K562 (cell line): ENCODE results near the gene DNAJB12. TPM values are rescaled to one million over a fixed set of nuclear protein-coding genes. Genes with fewer than 3 reads are reported as not detected.
A peak's percentile ranks its signal among the peaks of the same experiment; 100 is the strongest.

Experiments
- ATAC-seq: fragments of 200-7000 bp; cut with Tn5 transposase; 3 replicates; pipeline ENCODE4 v1.9.1; 2020; ENCODE audit warnings: moderate library complexity
- BruUV-seq: library from RNA; stranded (reverse); fragments of 400-500 nt; replicated peaks from 2 replicates; lab custom pipeline; 2021; lab: Mats Ljungman, UMichigan
- CTCF ChIA-PET: fragments of 300-600 bp; formaldehyde crosslinking; extraction: SDS; loops from one replicate; lab custom pipeline; 2021; ENCODE audit warnings: low intra/inter-chr PET ratio; lab: Yijun Ruan, JAX
- POLR2A ChIA-PET: fragments of 300-600, 350-650 bp; sonication (Branson Sonifier 250); formaldehyde crosslinking; extraction: SDS; loops from one replicate; lab custom pipeline; 2021; ENCODE audit warnings: antibody characterized with exemption, inconsistent platforms; lab: Yijun Ruan, JAX
- DNase-seq, 4 experiments: peaks; one replicate each; pipeline versions ENCODE4 v3.0.0 to v3.0.0-alpha.2; 2011 to 2018; ENCODE audit warnings: low spot score in 3 of 4, mixed read lengths in 3 of 4; ENCODE audit errors: extremely low read depth in 1 of 4
- FAIRE-seq: peaks from 2 replicates; lab custom pipeline; 2011; peaks lifted over from hg19 to GRCh38; lab: Jason Lieb, UNC
- H2AFZ ChIP-seq: 2 replicates; pipeline ENCODE4 v1.6.0; 2011; ENCODE audit warnings: low read depth, low read length, control low read depth, inconsistent platforms
- H3K27ac ChIP-seq: fragments of 200-600 bp; 3 replicates; pipeline ENCODE4 v1.8.0; 2011; ENCODE audit warnings: low read depth, mild to moderate bottlenecking, control low read depth, inconsistent platforms, low read length, moderate library complexity, mixed read lengths; ENCODE audit errors: extremely low read depth
- H3K27me3 ChIP-seq, 2 experiments: fragments of 300-600 bp in 1 of 2; 2 replicates in 1 of 2; 3 replicates in 1 of 2; pipeline versions ENCODE4 v1.6.0 to v1.8.0; 2011; ENCODE audit warnings: inconsistent platforms in 2 of 2, low read length in 2 of 2, mild to moderate bottlenecking in 1 of 2, mixed read lengths in 1 of 2, moderate library complexity in 1 of 2; ENCODE audit not compliant: control insufficient read depth in 2 of 2, insufficient read depth in 2 of 2
- H3K36me3 ChIP-seq: fragments of 300-600 bp; 3 replicates; pipeline ENCODE4 v1.8.0; 2011; ENCODE audit warnings: mild to moderate bottlenecking, low read length, inconsistent platforms; ENCODE audit not compliant: control insufficient read depth, insufficient read depth
- H3K4me1 ChIP-seq, 2 experiments: fragments of 200-600 bp in 1 of 2; replicated peaks in 1 of 2; 2 replicates in 1 of 2; 3 replicates in 1 of 2; pipeline versions ENCODE4 v1.5.1 to v1.8.0; 2011; ENCODE audit warnings: inconsistent platforms in 2 of 2, low read length in 2 of 2, mild to moderate bottlenecking in 1 of 2, mixed read lengths in 1 of 2, moderate library complexity in 1 of 2; ENCODE audit not compliant: control insufficient read depth in 2 of 2, insufficient read depth in 2 of 2
- H3K4me2 ChIP-seq: 2 replicates; pipeline ENCODE4 v1.6.1; 2011; ENCODE audit warnings: low read length, control low read depth, inconsistent platforms, mixed read lengths; ENCODE audit not compliant: insufficient read depth
- H3K4me3 ChIP-seq: fragments of 200-600 bp; sonication (generic), shearing (Covaris generic); 2 replicates; pipeline ENCODE4 v1.5.1; 2016; ENCODE audit warnings: control low read depth, inconsistent platforms
- H3K79me2 ChIP-seq: fragments of 200-600 bp; 3 replicates; pipeline ENCODE4 v1.8.0; 2011; ENCODE audit warnings: low read length, inconsistent platforms; ENCODE audit not compliant: control insufficient read depth, insufficient read depth
- H3K9ac ChIP-seq, 2 experiments: 2 replicates each; pipeline versions ENCODE4 v1.6.0 to v1.6.1; 2011; ENCODE audit warnings: low read depth in 2 of 2, low read length in 2 of 2, control low read depth in 1 of 2, inconsistent platforms in 1 of 2, mild to moderate bottlenecking in 1 of 2, mixed read lengths in 1 of 2; ENCODE audit not compliant: insufficient read depth in 1 of 2
- H3K9me1 ChIP-seq: one replicate; pipeline ENCODE4 v1.6.0; 2011; ENCODE audit warnings: inconsistent platforms, mild to moderate bottlenecking, low read length, moderate library complexity; ENCODE audit not compliant: control insufficient read depth, insufficient read depth
- H3K9me3 ChIP-seq: replicated peaks from 2 replicates; pipeline ENCODE4 v1.5.1; 2011; ENCODE audit warnings: low read depth, low read length, inconsistent platforms; ENCODE audit not compliant: control insufficient read depth, insufficient read depth
- H4K20me1 ChIP-seq: replicated peaks from 2 replicates; pipeline ENCODE4 v1.6.1; 2011; ENCODE audit warnings: low read length, inconsistent platforms, mixed read lengths; ENCODE audit not compliant: control insufficient read depth, insufficient read depth
- EGR1 ChIP-seq: fragments of 450-650 bp; conservative IDR thresholded peaks from 2 replicates; pipeline ENCODE4 v1.6.1; 2017; ENCODE audit warnings: mild to moderate bottlenecking
- FOXO4 ChIP-seq: fragments of 450-650 bp; formaldehyde crosslinking; IDR thresholded peaks from 2 replicates; pipeline ENCODE4 v1.4.0; 2020; ENCODE audit warnings: mild to moderate bottlenecking, moderate library complexity
- GABPA ChIP-seq: fragments of 200-800 bp; sonication (Bioruptor generic); conservative IDR thresholded peaks from 2 replicates; pipeline ENCODE4 v1.6.1; 2016; ENCODE audit warnings: low read depth, missing genetic modification characterization, missing compliant biosample characterization
- HDAC8 ChIP-seq: fragments of 450-650 bp; IDR thresholded peaks from 2 replicates; pipeline ENCODE4 v1.6.1; 2016; ENCODE audit warnings: mild to moderate bottlenecking, missing genetic modification characterization, moderate library complexity, missing compliant biosample characterization
- KDM5B ChIP-seq: fragments of 200-600 bp; sonication (generic); IDR thresholded peaks from 2 replicates; pipeline ENCODE4 v1.6.1; 2012; ENCODE audit warnings: low read depth, mild to moderate bottlenecking, moderate library complexity, low read length, control low read depth, inconsistent platforms; ENCODE audit not compliant: insufficient replicate concordance
- MLLT1 ChIP-seq, 2 experiments: fragments of 450-650 bp; IDR thresholded peaks; 2 replicates each; pipeline ENCODE4 v1.6.1; 2016
- NFRKB ChIP-seq: fragments of 450-650 bp; IDR thresholded peaks from 2 replicates; pipeline ENCODE4 v1.6.1; 2016; ENCODE audit warnings: low read depth
- POLR2G ChIP-seq: fragments of 200-400 bp; formaldehyde crosslinking; IDR thresholded peaks from 2 replicates; pipeline ENCODE4 v1.6.1; 2017; ENCODE audit warnings: low read depth, mild to moderate bottlenecking, antibody characterized with exemption, low read length, moderate library complexity
- ZNF592 ChIP-seq: fragments of 450-650 bp; IDR thresholded peaks from 2 replicates; pipeline ENCODE4 v1.6.1; 2017; ENCODE audit warnings: antibody characterized with exemption, mild to moderate bottlenecking
- ZNF79 ChIP-seq: fragments of 250-450 bp; sonication (Bioruptor Pico); IDR thresholded peaks from 2 replicates; pipeline ENCODE4 v1.4.0; 2020; ENCODE audit warnings: low read depth, mild to moderate bottlenecking, moderate library complexity
- WGBS: fragments of 100-300 bp; shearing (Covaris generic); methylation state at CpG from one replicate; pipeline ENCODE4 v1.1.6; 2016; ENCODE audit warnings: low coverage, mixed read lengths; ENCODE audit not compliant: insufficient coverage; ENCODE audit errors: missing lambda C conversion rate; 5-methylcytosine and 5-hydroxymethylcytosine counted together
- in situ Hi-C: fragments of 300-500 bp; cut with MboI; formaldehyde crosslinking; loops from 4 replicates; pipeline ENCODE4 v1.15.0; 2018; ENCODE audit warnings: inconsistent platforms, mixed read lengths
- intact Hi-C: fragments of 100-400 bp; cut with micrococcal nuclease; formaldehyde crosslinking; loops from 2 replicates; pipeline ENCODE4 v1.14.2; 2022
- polyA plus RNA-seq, 8 experiments: library from polyadenylated mRNA; depleted of rRNA in 4 of 8; stranded (reverse) in 5 of 8; unstranded in 3 of 8; fragments of >200 nt; fragmentation: Nextera tagmentation in 2 of 8; fragmentation: Illumina TruSeq in 1 of 8; extraction: Ambion mirVana in 2 of 8; extraction: Trizol in 1 of 8; gene quantifications; 2 replicates each; pipeline versions ENCODE4 v1.2.1 to v1.2.3, GENCODE V29; 2011 to 2014; ENCODE audit warnings: inconsistent platforms in 1 of 8, missing spikeins in 1 of 8
- total RNA-seq, 7 experiments: library from RNA; depleted of rRNA in 6 of 7; stranded (reverse); fragments of >200 nt in 6 of 7; fragmentation: Illumina TruSeq in 2 of 7; extraction: Trizol in 2 of 7; gene quantifications; 2 replicates each; pipeline versions ENCODE4 v1.2.1 to v1.2.3, GENCODE V29; 2011 to 2021; ENCODE audit warnings: low replicate concordance in 1 of 7

The DNAJB12 gene
- total and polyA plus RNA-seq, 9 of the 15 experiments (the other 6 are each of a cell fraction or from before 2014, with no cell fraction given) = 3.5 to 31.5 (median 20.3) TPM

- TF ChIP-seq MLLT1 (IDR thresholded peaks at IDR 0.05) (peak in 1 of 2 experiments; percentile 40; a peak in 1 of 4 replicates), FOXO4 (CRISPR knock-in tag) (0 out of 2 replicates have a peak, but pooled peaks have one; percentile 26), ZNF79 (CRISPR knock-in tag) (0 out of 2 replicates have a peak, but pooled peaks have one; percentile 30), NFRKB (0 out of 2 replicates have a peak, but pooled peaks have one; percentile 69)
Measured at GRCh38 chr10:72296829-72297280, 57.9 kb downstream of the DNAJB12 start (continued).

- Histone ChIP-seq H3K9me3 (no peaks in the 10 kb centered on the region), H3K9me1 (peaks cover 9% of the 10 kb centered on the region), H4K20me1 (no peaks in the 10 kb centered on the region), H3K36me3 (no peaks in the 10 kb centered on the region), H3K4me2 (no peak overlapping the region; the same call in 1 of the 2 replicates), H3K4me3 (no peak overlapping the region), H2AFZ (no peak overlapping the region), H3K79me2 (peaks cover 7% of the 10 kb centered on the region), H3K27ac (no peak overlapping the region), H3K9ac (peak overlapping the region; percentile 2 to 7; a peak in 2 of 4 replicates), H3K4me1 (peaks cover 59 to 62% of the 10 kb centered on the region in 2 experiments), H3K27me3 (no peaks in the 10 kb centered on the region; a peak in 1 of 5 replicates)
- CTCF ChIA-PET = no interaction called here
- intact Hi-C loops = no loop called here
- in situ Hi-C loops = no loop called here
- ATAC-seq (no peak), FAIRE-seq (no peak), DNase-seq (no peak)
- no TSS peak for BruUV-seq
- POLR2A ChIA-PET = interaction anchor here (1.0 to 4.3 kb wide), 4 partner anchors 12 to 21 kb away, joined by 3 to 68 read pairs (median 4); partner anchors contain the start of gene DDIT4
- 75% methylated on average over 8 of the region's 8 CpGs for WGBS
- TF ChIP-seq ZNF592 = peak; percentile 21; the same call in 1 of the 2 replicates
- TF ChIP-seq HDAC8 = peak; percentile 41; the same call in 1 of the 2 replicates
- peak; percentile 45; the same call in 1 of the 2 replicates for TF ChIP-seq POLR2G
- peak; percentile 48 for TF ChIP-seq KDM5B
- peak; percentile 15; the same call in 1 of the 2 replicates for TF ChIP-seq EGR1
- TF ChIP-seq GABPA (tag) = no peak
Measured at GRCh38 chr10:72295330-72295910, 59.3 kb downstream of the DNAJB12 start.
